Urothelium cell line (cell line): ENCODE results near the gene HOXA9.

Experiments
- DNase-seq: peaks from one replicate; pipeline ENCODE4 v3.0.0; 2011; ENCODE audit warnings: low spot score, mixed read lengths
- FAIRE-seq: peaks from 2 replicates; lab custom pipeline; 2011; peaks lifted over from hg19 to GRCh38; lab: Jason Lieb, UNC

The HOXA9 gene

DNA sequence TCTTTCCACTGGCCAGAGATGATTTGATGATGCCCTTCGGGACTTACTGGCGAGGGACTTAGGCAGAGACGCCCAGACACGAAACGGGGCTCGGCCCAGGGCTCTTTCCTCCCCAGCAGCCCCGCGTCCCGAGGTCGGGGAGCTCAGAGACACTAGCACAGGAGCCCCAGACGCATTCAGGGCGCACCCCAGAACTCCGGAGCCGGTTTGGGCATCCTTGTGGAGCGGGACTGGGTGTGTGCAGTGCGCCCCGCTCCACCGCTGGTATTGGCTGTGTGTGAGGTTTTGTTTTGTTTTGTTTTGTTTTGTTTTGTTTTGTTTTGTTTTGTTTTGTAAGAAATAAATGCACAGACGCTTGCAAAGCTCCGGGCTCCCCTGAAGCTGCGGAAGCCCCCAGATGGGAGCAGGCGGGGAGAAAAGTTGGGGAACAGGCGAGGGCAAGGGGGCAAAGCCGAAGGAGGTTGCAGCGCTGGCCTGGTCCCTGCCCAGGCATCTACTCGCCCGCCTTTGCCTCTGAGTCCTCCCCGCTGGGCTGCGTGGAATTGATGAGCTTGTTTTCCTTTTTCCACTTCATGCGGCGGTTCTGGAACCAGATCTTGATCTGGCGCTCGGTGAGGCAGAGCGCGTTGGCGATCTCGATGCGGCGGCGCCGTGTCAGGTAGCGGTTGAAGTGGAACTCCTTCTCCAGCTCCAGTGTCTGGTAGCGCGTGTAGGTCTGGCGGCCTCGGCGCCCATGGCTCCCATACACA is 20.0 kb downstream of the HOXA9 start:
- DNase-seq (no peak), FAIRE-seq (no peak)

- DNase-seq: no peak
- FAIRE-seq: no peak
Measured at GRCh38 chr7:27144781-27145164, 20.6 kb downstream of the HOXA9 start.

DNA sequence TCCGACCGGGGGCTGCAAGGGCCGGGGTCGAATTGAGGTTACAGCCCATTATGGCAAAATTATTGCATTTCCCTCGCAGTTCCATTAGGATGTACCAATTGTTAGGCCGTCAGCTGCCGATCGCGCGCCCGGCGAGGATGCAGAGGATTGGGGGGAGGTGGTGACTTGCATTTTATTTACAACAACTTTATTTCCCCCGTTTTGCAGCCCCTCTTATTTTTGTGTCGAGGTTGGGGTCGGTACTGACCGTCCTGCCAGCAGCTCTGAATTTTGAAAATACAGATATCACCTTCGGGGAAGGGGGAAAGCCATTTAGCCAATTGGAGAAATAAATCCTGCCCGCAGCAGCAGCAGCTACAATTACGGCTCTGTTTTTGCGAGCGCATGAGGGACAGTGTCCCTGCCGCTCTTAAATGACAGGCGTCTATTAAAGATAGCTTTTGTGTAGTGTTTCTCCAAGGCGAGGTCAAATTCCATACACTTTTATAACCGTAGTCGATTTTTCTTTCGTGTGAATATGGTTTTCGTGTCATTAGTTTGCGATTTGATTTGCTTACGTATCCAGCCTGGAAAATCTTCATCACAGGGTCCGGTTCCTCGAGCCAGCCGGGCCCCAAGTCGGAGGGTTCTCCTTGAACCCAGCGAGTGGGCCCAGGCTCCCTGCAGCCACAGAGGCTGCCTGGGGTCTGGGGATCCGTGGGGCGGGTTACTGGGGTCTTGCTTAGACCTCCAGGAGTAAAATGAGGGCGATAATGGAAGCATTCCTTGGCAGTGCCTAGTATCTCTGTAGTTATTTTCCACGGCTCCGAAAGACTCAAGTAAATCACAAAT is 21.2 kb downstream of the HOXA9 start:
- peak; percentile 46 for FAIRE-seq
- no peak for DNase-seq

- FAIRE-seq: peak; percentile 87
- peak; percentile 94 for DNase-seq
Measured at GRCh38 chr7:27143023-27143949, 22.1 kb downstream of the HOXA9 start, which contains the start of gene HOXA5. HOXA5 (minus strand) TSS chr7:27143681; CDS start chr7:27143607, 74 bp downstream.

GRCh38 chr7:27142580-27143022 is 22.7 kb downstream of the HOXA9 start:
- FAIRE-seq: peak; percentile 73
- DNase-seq: no peak

DNA sequence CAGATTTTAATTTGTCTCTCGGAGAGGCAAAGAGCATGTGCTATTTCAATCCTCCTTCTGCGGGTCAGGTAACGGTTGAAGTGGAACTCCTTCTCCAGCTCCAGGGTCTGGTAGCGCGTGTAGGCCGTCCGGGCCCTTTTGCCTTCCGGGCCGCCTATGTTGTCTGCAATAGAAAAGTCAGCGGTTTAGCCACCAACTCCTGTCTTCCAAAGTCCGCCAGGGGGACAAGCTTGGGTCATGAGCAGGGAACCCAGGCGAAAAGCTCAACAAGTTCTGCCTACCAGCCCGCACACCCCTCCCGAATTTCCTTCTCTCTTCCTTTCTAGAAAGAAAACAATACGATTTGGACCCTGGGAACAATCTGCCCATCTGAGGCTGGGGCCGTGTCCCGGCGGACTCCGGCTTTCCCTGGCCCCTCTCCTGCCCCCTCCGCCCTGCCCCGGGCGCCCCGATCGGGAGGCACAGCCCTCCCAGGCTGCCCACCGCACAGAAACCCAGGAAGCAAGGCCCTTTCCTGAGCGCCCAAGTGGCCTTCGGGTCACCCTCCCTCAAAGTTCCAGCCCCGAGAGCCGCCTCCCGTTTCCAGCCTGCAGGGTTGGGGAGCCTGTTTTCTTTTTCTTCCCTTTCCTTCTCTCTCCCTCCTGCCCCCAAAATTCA is 23.3 kb downstream of the HOXA9 start:
- FAIRE-seq: no peak

GRCh38 chr7:27141137-27141922 is 24.0 kb downstream of the HOXA9 start:
- DNase-seq: no peak
- no peak for FAIRE-seq

More for the DNA sequence above, 23.3 kb downstream of the HOXA9 start:
- DNase-seq: no peak

- DNase-seq (no peak), FAIRE-seq (no peak)
Measured at GRCh38 chr7:27140126-27140857, 25.0 kb downstream of the HOXA9 start.

- FAIRE-seq (no peak), DNase-seq (no peak)
Measured at GRCh38 chr7:27139334-27140125, 25.8 kb downstream of the HOXA9 start.

- DNase-seq (no peak), FAIRE-seq (no peak)
Measured at GRCh38 chr7:27138985-27139333, 26.4 kb downstream of the HOXA9 start.

GRCh38 chr7:27138472-27138871 is 26.9 kb downstream of the HOXA9 start:
- no peak for FAIRE-seq
- no peak for DNase-seq

GRCh38 chr7:27137640-27138315 is 27.6 kb downstream of the HOXA9 start:
- DNase-seq: no peak
- no peak for FAIRE-seq

- DNase-seq: no peak
- FAIRE-seq: no peak
Measured at GRCh38 chr7:27134392-27134791, 30.9 kb downstream of the HOXA9 start.

DNA sequence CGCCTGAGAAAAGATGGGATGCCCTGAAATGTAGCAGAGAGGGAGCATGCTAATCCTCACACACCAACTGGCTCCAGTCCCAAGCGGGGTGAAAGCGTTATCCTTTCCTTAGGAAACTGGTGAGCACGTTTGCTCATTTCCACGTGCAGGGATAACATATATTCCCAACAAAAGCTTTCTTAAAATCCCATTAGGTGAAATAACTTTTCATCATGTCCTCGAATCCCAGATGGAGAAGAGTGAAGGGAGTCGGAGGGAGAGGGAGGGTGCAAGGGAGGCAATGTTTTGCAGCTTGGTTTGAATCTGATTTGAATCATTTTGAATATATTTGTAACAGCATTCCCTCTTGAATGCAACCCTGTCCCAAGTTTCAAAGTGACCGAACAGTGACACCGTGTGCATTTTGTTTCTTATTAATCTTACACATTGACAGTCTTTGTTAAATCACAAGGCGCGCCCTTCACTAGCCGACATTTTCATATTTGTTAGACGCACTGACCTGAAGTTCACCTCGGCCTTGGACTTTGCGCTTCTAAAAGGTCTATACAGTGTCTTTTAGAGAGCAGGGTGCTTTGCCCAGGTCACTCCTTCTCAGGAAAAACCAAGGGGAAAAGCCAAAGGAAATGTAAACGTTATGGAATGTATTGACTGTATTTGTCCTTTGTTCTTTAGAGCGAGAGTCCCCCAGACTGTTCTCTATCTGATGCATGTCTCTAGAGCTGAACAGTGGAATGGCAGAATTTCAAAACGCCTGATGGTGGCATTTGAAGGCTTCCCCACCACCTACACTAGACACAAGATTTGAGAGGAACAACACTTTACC is 31.7 kb downstream of the HOXA9 start:
- DNase-seq: no peak
- FAIRE-seq: no peak

DNA sequence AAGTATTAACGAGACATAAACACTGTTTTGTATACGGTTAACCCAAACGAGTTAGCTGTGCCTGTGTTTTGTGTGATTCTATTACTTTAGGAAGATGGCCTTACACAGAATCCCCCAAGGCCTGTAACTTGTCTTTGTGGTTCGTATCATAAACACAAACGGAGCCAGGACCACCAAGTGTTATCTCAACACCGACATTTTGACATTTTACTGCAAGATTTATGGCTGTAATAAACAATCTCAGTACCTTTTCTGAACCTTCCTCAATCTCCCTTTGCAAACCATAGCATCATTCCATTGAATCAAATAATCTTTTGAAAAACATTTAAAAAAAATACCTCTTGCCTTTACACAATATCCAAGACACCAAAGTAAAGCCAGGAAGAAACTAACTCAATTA is 32.4 kb downstream of the HOXA9 start:
- no peak for DNase-seq
- FAIRE-seq: no peak

- DNase-seq (no peak), FAIRE-seq (no peak)
Measured at GRCh38 chr7:27132214-27132613, 33.1 kb downstream of the HOXA9 start.

GRCh38 chr7:27131390-27131819 is 33.9 kb downstream of the HOXA9 start:
- FAIRE-seq: no peak

More at GRCh38 chr7:27131390-27131819, 33.9 kb downstream of the HOXA9 start:
- no peak for DNase-seq
